ENCODE results near the gene APOE. TPM values are rescaled to one million over a fixed set of nuclear protein-coding genes. Genes with fewer than 3 reads are reported as not detected.

The APOE gene
- total RNA-seq, 1 experiment from 2014 or later: 6.5 TPM

GRCh38 chr19:44948763-44949374, 43.3 kb downstream of the APOE start:
- Histone ChIP-seq H3K9me3 (replicated peaks) (no peaks in the 10 kb centered on the region), H3K4me1 (no peaks in the 10 kb centered on the region), H3K36me3 (no peaks in the 10 kb centered on the region), H3K27me3 (no peaks in the 10 kb centered on the region), H3K27ac (no peak overlapping the region), H3K4me3 (no peak overlapping the region)
- no peak for DNase-seq

GRCh38 chr19:44949550-44949949, 44.0 kb downstream of the APOE start:
- H3K36me3 ChIP-seq: no peaks in the 10 kb centered on the region
- H3K27ac ChIP-seq: no peak overlapping the region
- no peaks in the 10 kb centered on the region for H3K9me3 ChIP-seq (replicated peaks)
- H3K4me1 ChIP-seq: no peaks in the 10 kb centered on the region
- H3K4me3 ChIP-seq: no peak overlapping the region
- no peaks in the 10 kb centered on the region for H3K27me3 ChIP-seq
- no peak for DNase-seq

- DNase-seq: peak; percentile 77 to 90
- Histone ChIP-seq H3K27me3 (no peaks in the 10 kb centered on the region), H3K4me3 (no peak overlapping the region), H3K36me3 (no peaks in the 10 kb centered on the region), H3K9me3 (replicated peaks) (no peaks in the 10 kb centered on the region), H3K4me1 (peaks cover 5% of the 10 kb centered on the region; the same call in 1 of the 2 replicates), H3K27ac (no peak overlapping the region)
Observed at GRCh38 chr19:44951179-44952159, 45.9 kb downstream of the APOE start.

GRCh38 chr19:44954278-44954648, 48.7 kb downstream of the APOE start:
- Histone ChIP-seq H3K9me3 (replicated peaks) (no peaks in the 10 kb centered on the region), H3K27ac (peak overlapping the region; percentile 91), H3K4me3 (peak overlapping the region; percentile 96), H3K27me3 (no peaks in the 10 kb centered on the region), H3K4me1 (peaks cover 5% of the 10 kb centered on the region; the same call in 1 of the 2 replicates), H3K36me3 (no peaks in the 10 kb centered on the region)
- no peak for DNase-seq

- DNase-seq: peak; percentile 97 to 98
- Histone ChIP-seq H3K27ac (peak within 1 kb of the TSS; percentile 91), H3K4me1 (peaks cover 5% of the 10 kb centered on the region; the same call in 1 of the 2 replicates), H3K36me3 (no peaks in the 10 kb centered on the region), H3K9me3 (replicated peaks) (no peaks in the 10 kb centered on the region), H3K4me3 (peak within 1 kb of the TSS; percentile 96), H3K27me3 (no peaks in the 10 kb centered on the region)
Observed at GRCh38 chr19:44954649-44955504, 49.3 kb downstream of the APOE start, which contains the start of gene CLPTM1. Gene CLPTM1 (plus strand): TSS chr19:44955380. CDS start chr19:44955396, 16 bp downstream.

- Histone ChIP-seq H3K36me3 (no peaks in the 10 kb centered on the region), H3K27me3 (no peaks in the 10 kb centered on the region), H3K9me3 (replicated peaks) (no peaks in the 10 kb centered on the region), H3K4me1 (peaks cover 5% of the 10 kb centered on the region; the same call in 1 of the 2 replicates), H3K4me3 (peak overlapping the region; percentile 96), H3K27ac (peak overlapping the region; percentile 91)
- no peak for DNase-seq
Observed at GRCh38 chr19:44955505-44956439, 50.2 kb downstream of the APOE start.

GRCh38 chr19:44957526-44957925, 51.9 kb downstream of the APOE start:
- Histone ChIP-seq H3K4me3 (no peak overlapping the region), H3K36me3 (peaks cover 3% of the 10 kb centered on the region), H3K4me1 (peaks cover 5% of the 10 kb centered on the region; the same call in 1 of the 2 replicates), H3K27me3 (no peaks in the 10 kb centered on the region), H3K27ac (no peak overlapping the region), H3K9me3 (replicated peaks) (no peaks in the 10 kb centered on the region)
- DNase-seq: no peak

GRCh38 chr19:44958090-44958489, 52.5 kb downstream of the APOE start:
- H3K27me3 ChIP-seq: no peaks in the 10 kb centered on the region
- H3K4me1 ChIP-seq: peaks cover 5% of the 10 kb centered on the region; the same call in 1 of the 2 replicates
- no peaks in the 10 kb centered on the region for H3K9me3 ChIP-seq (replicated peaks)
- peaks cover 4% of the 10 kb centered on the region for H3K36me3 ChIP-seq
- no peak for DNase-seq
- H3K27ac ChIP-seq: no peak overlapping the region
- H3K4me3 ChIP-seq: no peak overlapping the region

Other genes starting within 250 kb of the APOE start
- gene CEACAM19, start 234.3 kb upstream of the APOE start, total RNA-seq (2014; rRNA removed; shearing (Covaris generic)): 2.4 and 2.5 TPM in 2 replicates
- gene CEACAM16, start 206.6 kb upstream of the APOE start, total RNA-seq (2014; rRNA removed; shearing (Covaris generic)): 0.18 and 0.73 TPM in 2 replicates
- gene BCL3, start 157.1 kb upstream of the APOE start, total RNA-seq (2014; rRNA removed; shearing (Covaris generic)): 7.3 and 10.0 TPM in 2 replicates
- gene CBLC, start 127.9 kb upstream of the APOE start, total RNA-seq (2014; rRNA removed; shearing (Covaris generic)): not detected in 2 replicates
- 15.5 and 15.9 TPM in 2 replicates for gene BCAM, start 96.7 kb upstream of the APOE start, total RNA-seq (2014; rRNA removed; shearing (Covaris generic))
- gene NECTIN2, start 59.5 kb upstream of the APOE start, total RNA-seq (2014; rRNA removed; shearing (Covaris generic)): 46.0 and 50.2 TPM in 2 replicates
- gene TOMM40, start 14.5 kb upstream of the APOE start, total RNA-seq (2014; rRNA removed; shearing (Covaris generic)): 104 and 110 TPM in 2 replicates
- gene APOC1, start 8.8 kb downstream of the APOE start, total RNA-seq (2014; rRNA removed; shearing (Covaris generic)): 18.3 and 22.9 TPM in 2 replicates
- 0.20 TPM in 1 of 2 replicates, not detected in the other for gene APOC4, start 36.4 kb downstream of the APOE start, total RNA-seq (2014; rRNA removed; shearing (Covaris generic))
- not detected in 2 replicates for gene APOC2, start 40.3 kb downstream of the APOE start, total RNA-seq (2014; rRNA removed; shearing (Covaris generic))
- 36.0 and 37.9 TPM in 2 replicates for gene CLPTM1, start 49.6 kb downstream of the APOE start, total RNA-seq (2014; rRNA removed; shearing (Covaris generic))
- 2.8 and 4.0 TPM in 2 replicates for gene RELB, start 95.7 kb downstream of the APOE start, total RNA-seq (2014; rRNA removed; shearing (Covaris generic))
- gene CLASRP, start 133.2 kb downstream of the APOE start, total RNA-seq (2014; rRNA removed; shearing (Covaris generic)): 26.4 and 39.8 TPM in 2 replicates
- gene ZNF296, start 170.7 kb downstream of the APOE start, total RNA-seq (2014; rRNA removed; shearing (Covaris generic)): not detected in 2 replicates
- 37.3 and 37.9 TPM in 2 replicates for gene GEMIN7, start 173.5 kb downstream of the APOE start, total RNA-seq (2014; rRNA removed; shearing (Covaris generic))
- 19.4 and 20.0 TPM in 2 replicates for gene PPP1R37, start 187.4 kb downstream of the APOE start, total RNA-seq (2014; rRNA removed; shearing (Covaris generic))

Measured in SJCRH30 (cell line).